Fibroblast of peridontal ligament (primary cell): ENCODE data around the gene IL4R.
"Not testable (repeated sequence)": the region's sequence is repeated elsewhere in the genome, so short reads cannot be mapped to it uniquely, and the experiment has no call there.

Experiments used
- DNase-seq: peaks from one replicate; pipeline ENCODE4 v3.0.0-alpha.2; 2010; ENCODE audit errors: extremely low read depth

IL4R gene

DNA sequence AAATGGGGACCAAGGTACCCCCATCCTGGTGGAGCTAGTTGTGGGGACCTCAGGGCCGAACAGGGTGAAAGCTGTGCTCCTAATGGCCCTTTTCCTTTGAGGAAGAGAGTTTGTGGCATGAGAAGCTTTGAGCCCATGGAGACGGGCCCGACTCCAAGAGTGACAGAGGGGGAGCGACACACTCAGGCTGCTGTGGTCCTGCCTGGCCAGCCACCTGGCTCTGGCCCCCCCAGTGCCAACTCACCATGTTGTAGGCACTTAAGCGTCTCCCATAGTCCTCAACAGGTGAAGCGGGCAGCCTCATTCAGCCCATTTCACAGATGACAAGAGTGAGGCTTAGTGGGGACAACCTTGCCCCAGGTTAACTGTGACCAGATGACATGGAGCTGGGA lies 89.8 kb downstream of the IL4R start:
- DNase-seq = no peak

DNA sequence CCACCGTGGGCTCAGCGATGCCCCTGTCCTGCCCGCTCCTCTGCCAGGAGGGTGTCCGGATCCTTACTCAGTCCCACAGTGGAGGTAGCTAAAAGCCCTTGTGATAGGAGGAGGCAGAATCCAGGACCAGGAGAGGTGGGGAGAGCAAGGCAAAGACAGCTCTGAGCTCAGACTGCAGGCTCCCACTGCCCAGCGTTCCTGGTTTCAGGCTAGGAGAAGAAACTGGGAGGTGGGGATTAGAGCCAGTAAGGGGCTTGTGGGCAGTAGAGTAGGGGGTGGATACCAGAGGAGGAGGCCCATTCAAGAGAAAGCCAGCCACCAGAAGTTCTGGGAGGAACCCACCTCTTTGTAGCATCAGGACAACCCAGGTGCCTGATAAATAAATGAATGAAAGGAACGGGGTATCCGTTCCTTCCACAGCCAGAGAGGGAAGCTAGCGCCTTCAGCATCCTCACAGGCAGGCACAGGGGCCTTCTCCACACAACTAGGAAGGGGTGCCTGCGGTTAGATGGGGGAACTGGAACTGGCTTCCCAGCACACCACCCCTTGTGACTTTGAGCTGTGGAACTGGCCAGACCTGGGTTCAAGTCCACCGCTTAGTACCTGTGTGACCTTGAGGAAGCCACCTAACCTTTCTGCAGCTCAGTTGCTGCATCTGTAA lies 90.5 kb downstream of the IL4R start:
- no peak for DNase-seq

DNA sequence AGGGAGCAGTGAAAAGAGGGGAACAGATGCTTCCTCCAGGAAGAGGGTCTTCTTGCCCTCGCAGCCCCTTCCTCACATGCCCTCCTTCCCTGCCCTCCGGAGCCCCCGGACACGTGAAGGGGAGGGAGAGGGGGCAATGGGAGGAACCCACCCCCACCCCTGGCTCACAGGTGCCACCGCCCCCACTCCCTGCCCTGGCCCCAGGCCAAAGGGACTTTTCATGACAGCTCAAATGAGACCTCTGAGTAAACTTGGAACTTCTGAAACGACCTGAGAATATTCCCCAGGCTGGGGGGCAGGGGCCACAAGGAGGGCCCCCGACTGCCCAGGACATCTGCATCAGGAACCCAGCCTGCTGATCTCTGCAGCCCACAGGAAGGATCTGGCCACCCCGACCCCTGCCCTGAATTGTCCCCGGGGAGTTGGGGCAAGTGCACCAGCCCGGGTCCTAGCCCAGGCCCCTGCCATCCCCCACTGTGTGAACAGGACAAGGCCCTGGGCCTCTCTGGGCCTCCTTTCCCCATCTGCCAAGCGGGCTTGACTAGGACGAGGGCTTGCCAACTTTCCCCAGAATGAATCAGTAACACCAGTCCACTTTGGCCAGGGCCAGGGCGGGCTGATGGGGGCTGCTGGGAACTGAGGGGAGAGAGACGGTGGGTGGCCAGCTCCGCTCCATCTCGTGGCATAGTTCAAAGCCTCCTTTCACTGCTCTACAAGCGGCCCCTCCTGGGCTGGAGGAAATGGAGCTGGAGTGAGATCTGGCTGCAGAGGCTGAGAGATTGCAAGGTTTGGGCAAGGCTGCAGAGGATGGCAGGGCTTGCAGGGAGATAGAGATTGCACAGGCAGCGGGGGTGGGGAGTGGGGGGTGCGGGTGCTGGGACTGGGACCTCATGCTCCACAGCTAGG lies 92.0 kb downstream of the IL4R start:
- no peak for DNase-seq

DNA sequence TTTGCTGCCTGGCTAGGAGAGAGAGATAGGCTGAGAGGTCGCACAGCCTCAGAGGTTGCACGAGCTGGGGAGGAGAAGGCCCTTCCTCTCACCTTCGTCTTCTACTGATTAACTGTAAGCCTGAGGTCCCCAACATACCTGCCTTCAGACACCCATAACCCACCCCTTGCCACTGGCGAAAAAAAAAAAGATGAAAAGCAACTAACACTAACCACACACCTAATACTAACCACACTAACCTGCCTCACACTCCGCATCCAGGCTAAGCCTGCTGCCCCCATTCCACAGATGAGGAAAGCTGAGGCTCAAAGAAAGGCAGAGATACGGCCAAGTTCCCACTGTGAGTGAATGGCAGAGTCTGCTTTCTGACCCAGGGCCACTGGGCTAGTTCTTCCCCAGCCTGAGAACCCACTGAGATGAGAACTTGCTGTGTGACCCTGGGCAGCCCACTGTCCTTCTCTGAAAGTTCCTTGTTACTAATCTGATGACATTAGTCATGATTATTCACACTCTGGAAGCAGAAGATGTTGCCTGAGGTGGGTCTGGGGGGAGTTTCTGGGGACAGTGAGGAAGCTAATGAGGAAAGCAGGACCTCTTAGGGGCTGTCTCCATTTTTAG lies 92.8 kb downstream of the IL4R start:
- DNase-seq = no peak

DNA sequence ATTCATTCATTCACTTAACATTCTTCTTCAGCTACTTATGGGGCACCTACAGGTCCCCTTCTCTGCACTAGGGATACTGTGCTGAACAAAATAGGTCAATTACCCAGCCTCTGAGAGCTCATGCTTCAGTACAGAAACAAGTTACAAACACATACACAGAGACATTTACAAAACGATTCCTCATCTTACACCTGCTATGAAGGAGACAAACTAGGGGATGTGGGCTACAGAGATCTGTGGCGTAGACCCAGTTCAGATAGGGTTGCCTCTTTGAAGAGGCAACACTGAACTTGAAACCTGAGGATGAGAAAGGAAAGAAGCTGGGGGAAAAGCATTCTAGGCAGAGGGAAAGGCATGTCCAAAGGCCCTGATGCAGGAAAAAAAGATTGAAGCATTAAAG lies 93.4 kb downstream of the IL4R start:
- DNase-seq = no peak

DNA sequence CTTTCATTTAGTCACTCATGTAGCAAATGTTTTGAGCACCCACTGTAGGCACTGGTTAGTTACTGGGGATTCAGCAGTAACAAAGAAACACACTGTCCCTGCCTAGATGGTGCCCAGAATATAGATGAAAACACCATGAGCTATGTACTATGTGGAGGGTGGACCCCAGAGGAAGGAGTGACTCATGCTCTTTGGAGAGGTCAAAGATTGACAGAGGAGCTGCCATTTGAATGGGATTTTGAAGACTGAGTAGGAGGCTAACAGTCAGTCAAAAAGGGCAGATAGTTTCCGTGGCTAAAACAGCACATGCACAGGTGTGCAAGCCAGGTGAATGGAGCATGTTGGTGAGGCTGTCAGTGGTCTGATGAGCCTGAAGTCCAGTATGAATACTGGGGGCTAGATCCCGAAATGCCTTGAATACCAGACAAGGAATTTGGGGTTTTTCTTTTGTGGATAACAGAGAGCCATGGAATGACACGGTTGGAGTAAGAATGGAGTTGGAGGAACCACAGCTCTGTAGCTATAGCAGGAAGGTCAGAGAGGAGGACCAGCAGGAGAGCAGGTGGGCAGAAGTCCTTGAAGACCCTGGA lies 94.3 kb downstream of the IL4R start:
- DNase-seq = peak; percentile 28

DNA sequence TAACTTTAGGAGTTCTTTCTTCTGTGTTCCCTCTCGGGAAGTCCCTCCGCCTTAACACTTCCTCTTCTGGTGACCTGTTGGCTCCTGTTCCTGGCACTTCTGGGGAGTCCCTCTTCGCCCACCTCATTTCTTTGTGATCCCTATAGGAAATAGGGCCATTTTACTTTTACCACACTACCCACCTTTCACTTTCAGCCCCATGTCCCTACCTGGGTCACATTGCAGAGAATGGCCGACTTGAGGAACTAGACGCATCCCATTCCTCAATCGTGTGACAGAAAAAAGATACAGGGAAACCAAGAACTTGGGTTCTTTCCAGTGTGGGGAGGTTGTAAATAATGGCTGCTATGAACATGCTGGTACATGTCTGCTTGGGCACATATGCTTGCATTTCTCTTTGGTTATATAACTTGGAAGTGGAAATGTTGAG lies 94.8 kb downstream of the IL4R start:
- DNase-seq = no peak

DNA sequence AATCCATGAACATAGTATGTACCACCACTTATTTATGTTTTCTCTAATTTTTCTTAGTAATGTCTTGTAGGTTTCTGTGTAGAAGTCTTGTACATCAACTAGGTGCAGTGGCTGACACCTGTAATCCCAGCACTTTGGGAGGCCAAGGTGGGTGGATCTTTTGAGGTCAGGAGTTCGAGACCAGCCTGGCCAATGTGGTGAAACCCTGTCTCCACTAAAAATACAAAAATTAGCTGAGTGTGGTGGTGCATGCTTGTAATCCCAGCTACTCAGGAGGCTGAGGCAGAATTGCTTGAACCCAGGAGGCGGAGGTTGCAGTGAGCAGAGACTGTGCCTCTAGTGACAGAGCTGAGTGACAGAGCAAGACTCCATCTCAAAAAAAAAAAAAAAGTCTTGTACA lies 96.2 kb downstream of the IL4R start:
- DNase-seq = not testable (repeated sequence)

DNA sequence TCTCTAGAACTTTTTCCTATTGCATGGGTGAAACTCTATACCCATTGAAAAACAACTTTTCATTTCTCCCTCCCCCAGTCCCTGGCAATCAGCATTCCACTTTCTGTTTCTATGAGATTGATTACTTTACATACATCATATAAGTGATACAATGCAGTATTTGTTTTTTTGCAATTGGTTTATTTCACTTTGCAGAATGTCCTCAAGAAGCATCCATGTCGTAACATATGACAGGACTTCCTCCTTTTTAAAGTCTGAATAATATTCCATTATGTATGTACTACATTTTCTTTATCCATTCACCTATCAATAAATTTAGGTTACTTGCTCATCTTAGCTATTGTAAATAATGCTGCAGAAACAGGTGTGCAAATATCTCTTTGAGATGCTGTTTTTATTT lies 97.0 kb downstream of the IL4R start:
- no peak for DNase-seq

DNA sequence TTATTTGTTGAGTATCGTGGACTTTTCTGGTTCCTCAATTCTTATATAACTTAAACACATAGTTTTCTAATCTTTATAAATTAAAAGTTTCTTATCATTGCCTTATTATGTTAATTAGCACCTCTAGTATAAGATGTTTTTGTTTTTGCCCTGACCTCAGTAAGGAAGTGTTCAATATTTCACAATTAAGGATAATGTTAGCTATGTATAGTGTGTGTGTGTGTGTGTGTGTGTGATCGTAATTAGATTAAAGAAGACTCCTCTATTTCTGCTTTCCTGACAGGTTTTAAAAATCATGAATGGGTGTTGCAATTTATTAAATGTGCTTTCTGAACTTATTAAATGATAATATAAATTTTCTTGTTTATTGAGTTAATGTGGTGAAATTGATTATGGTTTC lies 100.2 kb downstream of the IL4R start:
- no peak for DNase-seq
